SW 1271 (cell line): ENCODE results near the gene MTHFD1L.

Experiments
- DNase-seq, 2 experiments: peaks; one replicate each; lab custom pipeline; 2025; lab: John Stamatoyannopoulos, UW

MTHFD1L gene

DNA sequence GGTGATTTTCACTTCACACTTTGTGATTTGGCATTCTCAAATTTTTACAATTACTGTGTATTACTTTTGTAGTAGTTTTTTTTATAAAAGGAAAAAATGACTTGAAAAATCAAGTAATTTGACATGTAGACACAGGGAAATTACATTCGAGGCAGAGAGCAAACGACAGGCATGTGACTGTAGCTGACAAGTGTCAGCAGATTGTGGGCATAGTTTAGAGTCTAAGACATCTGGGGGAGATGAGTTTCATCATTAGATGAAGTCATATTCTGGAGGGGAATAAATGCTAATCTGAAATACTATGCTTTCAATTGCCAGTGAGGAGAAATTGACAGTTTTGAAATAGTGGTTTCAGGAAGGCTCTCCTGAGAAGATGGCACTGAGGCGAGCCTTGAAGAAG lies 126.0 kb downstream of the MTHFD1L start:
- no peak for DNase-seq

GRCh38 chr6:150992262-150992661 lies 126.8 kb downstream of the MTHFD1L start:
- DNase-seq = no peak

DNA sequence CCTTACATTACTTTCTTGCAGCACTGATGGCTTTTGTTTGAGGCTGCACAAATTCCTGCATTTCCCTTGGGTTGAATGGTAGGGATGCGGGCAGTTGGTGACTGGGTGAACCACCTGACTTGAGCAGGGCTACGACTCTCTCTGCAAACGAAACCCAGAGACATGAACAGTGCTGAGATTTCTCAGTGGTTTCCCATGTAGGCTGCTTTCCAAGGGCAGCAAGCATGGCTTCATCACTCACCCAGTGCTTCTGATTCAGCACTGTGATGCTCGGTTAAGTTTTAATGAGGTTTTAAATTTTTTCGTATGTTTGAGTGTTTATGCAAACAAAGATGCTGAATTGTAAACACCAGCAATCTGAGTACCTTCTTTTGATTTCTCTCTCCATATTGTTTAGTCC lies 127.2 kb downstream of the MTHFD1L start:
- no peak for DNase-seq

DNA sequence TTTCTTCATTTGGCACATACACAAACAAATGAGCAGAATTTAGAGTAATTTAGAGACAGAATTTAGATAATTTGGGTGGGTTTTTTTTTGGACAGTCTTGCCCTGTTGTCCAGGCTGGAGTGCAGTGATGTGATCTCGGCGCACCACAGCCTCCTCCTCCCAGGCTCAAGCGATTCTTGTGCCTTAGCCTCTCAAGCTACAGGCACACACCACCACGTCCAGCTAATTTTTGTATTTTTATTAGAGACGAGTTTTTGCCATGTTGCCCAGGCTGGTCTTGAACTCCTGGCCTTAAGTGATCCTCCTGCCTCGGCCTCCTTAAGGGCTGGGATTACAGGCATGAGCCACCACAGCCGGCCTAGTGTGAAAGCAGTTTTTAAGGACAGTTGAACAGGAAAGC lies 127.8 kb downstream of the MTHFD1L start:
- no peak for DNase-seq

DNA sequence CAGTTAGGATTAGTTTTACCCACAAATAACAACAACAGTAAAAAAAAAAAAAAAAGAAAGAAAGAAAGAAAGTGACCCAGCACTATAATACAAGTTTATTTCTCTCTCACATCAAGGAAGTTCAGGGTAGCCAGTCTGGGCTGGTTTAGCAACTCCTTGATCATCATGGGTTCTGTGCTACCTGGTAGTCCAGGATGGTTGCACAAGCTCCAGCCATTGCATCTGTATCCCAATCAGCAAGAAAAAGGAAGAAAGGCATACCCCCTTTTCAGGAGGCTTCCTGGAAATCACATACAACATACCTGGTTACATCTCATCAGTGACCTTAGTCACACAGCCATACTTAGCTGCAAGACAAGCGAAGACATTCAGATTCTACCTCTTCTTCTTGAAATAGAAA lies 128.5 kb downstream of the MTHFD1L start:
- DNase-seq = no peak

DNA sequence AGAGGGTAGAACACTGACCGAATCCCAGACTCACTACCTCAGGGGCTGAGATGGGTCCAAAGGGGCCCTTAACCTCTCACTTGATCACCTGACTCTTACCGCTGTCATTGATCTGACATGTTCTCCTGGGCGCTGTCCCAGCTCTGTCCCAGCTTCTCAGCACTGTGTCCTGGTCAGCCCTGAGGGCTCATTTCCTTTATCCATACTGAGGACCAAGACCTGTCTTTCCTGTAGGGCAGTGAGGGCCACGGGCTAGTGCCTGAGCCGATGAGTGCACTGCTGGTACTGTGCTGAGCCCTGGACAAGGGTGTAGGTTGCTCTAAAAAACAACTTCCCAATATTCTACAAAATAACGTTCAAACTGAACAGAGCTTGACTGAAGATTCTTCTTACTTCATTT lies 131.5 kb downstream of the MTHFD1L start:
- DNase-seq = no peak

DNA sequence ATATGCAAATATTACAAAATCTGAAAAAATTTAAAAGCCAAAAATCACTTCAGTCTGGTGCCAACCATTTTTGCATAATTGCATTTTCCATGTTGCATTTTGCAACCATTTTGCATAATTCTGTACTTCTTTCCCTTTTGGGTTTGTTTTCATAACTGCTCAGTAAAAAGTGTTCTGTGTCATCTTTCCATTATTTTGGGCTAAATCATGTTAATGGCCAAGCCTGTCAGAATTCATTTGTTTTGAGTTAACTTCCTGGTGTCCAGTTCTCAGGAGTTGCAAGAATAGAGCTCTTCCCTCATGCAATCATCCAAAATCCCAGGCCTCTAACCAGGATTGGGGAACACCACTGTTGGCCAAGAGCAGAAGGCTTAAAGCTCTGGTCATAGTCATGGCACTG lies 133.6 kb downstream of the MTHFD1L start:
- DNase-seq = no peak

DNA sequence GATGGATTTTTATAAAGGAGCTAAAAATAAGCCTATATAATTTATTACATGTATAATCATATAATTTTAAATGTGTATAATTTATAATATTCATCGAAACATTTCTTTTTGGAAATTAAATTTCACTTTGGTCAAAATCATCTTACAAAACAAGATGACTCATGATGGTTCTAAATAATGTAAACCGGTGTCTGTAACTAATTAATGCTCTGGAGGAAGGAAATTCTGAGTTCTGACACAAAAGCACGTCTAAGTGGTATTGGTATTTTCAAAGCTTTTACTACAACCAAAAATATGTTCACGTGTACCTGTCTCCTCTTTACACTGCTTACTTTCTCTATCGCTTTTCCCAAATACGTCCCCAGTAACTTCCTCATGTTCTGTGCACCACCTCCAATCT lies 134.1 kb downstream of the MTHFD1L start:
- no peak for DNase-seq

- no peak for DNase-seq
Measured at GRCh38 chr6:151001387-151002056, 136.0 kb downstream of the MTHFD1L start.

- no peak for DNase-seq
Measured at GRCh38 chr6:151002057-151002450, 136.6 kb downstream of the MTHFD1L start.

DNA sequence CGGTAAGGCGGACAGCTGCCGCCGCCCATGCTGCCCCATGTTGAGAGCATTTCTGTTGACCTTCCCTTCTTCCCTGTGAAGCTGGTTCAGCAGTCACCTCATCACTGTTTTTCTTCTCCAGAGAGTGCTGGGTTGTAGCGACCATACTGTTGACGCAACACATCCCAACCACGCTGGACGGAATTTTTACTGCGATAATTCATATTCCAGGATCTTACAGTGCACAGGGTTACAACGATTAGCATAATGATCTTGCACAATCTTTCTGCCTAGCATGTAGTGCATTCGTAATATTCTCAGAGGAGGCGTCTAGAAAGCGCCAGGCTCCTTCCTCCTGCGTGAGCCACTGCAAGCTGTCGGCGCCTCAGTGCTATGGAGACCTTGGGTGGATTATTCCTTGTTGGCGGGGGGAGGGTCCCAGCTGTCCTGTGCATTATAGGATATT lies 137.0 kb downstream of the MTHFD1L start:
- no peak for DNase-seq

GRCh38 chr6:151004383-151005024 lies 139.0 kb downstream of the MTHFD1L start:
- peak in 1 of 2 experiments; percentile 82 for DNase-seq

DNA sequence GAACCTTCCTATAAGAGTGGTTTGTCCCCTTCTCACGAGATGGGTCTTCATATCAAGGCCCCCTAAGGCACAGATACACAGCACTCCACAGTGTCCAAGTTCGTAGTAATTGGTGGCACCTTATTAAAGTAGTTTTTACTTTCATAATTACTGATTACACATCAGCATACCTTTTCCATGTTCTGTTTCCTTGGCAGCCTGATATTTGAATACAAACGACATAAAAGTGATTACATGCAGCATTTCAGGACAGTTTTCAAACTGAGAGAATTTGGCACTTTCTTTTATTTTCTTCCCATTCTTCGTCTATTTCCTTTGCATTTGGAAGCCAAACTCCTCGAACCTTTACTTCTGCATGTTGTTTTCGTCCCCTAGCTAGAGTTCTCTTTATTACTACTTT lies 139.7 kb downstream of the MTHFD1L start:
- DNase-seq = no peak

- DNase-seq = no peak
Measured at GRCh38 chr6:151005896-151006632, 140.6 kb downstream of the MTHFD1L start.

DNA sequence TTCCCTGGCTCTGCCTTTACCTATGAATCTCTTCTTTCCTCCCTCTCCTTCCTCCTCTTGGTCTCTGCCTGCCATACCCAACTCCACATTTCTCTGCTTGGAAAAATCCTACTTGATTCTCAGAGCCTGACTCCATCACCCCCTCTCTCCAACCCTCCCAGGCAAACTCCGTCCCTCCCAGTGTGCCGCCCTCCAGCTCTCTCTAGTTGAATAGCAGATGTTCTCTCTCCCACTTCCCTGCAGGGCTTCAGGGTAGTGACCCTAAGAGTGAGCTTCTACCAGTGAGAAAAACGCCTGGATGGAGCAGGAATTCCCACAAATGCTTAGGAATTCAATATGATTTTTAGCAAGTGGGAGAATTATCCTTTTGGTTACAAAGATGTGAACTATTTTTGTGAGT lies 141.6 kb downstream of the MTHFD1L start:
- DNase-seq = no peak

DNA sequence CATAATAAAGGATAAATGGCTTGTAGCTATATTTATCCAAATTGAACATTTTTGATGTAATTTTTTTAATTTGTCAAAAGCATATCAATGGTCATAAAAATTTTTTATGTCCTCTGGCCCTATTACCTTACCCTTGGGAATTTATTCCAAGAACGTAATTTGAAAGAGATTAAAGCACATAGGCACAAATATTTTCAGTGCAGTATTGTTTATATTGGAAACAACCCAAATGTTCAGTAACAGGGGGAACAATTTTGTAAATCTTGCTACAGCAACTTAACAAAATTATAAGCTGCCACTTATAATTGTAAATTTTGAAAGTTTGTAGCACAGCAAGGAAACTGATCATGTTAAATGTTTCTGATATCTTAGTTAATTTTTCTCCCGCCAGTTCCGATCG lies 142.4 kb downstream of the MTHFD1L start:
- no peak for DNase-seq

GRCh38 chr6:151008425-151008824 lies 142.9 kb downstream of the MTHFD1L start:
- no peak for DNase-seq

DNA sequence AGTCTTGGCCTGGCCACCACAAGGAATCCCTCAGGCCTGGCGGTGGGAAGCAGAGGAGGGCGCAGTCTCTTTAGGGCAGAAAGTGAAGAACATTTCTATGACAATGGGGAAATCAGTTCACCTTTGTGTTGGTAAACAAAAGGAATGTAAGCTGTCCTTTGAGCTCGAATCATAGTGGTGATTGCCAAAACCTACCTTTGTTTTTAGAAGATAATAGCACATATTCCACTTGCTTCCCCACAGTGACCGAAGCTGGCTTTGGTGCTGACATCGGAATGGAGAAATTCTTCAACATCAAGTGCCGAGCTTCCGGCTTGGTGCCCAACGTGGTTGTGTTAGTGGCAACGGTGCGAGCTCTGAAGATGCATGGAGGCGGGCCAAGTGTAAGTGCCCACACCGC lies 144.1 kb downstream of the MTHFD1L start:
- no peak for DNase-seq

DNA sequence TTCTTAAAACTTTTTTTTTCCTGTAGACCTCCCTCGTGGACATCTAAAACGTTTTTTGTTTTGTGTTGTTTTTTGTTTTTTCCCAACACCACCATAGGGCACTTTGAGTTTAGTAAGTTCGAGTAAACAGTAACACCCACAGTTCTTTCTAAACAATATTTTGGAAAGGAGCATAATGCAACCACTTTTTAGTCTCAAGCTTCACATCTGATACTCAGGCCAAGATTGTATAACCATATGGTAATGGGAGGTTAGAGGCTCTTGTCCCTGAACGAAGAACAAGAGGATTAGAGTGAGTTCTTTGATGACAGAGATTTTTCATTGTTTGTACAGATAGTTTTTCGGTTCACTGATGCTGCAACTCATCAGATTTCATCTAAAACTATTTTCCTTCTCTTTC lies 144.6 kb downstream of the MTHFD1L start:
- DNase-seq = no peak

- DNase-seq = no peak
Measured at GRCh38 chr6:151012321-151013294, 147.1 kb downstream of the MTHFD1L start.

- peak in 1 of 2 experiments; percentile 73 for DNase-seq
Measured at GRCh38 chr6:151014404-151015100, 149.1 kb downstream of the MTHFD1L start.
